Measurements from ENCODE around the gene NUP85.
"Not testable (repeated sequence)": the region's sequence is repeated elsewhere in the genome, so short reads cannot be mapped to it uniquely, and the experiment has no call there.

Gene NUP85

DNA sequence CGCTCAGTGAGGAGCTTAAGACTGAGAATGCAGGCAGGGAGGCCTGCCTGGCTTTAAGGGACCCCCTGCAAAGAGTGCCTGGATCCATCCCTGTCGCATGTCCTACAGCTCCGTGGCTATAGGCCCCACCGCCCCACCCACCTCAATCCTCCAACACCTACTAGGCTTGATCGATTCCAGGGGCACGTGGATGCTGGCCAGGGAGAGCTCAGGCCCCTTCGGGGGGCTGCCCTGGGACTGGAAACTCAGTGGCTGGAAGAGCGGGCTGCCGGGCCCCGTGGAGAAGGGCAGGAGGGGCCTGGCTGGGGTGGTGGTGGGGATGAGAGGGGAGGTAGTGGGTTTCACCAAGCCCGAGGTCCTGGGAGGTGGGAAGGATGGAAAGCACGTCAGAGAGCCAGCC, 33.7 kb downstream of the NUP85 start:
- no peak for DNase-seq (ENCODE audit: low read depth, low spot score)

DNA sequence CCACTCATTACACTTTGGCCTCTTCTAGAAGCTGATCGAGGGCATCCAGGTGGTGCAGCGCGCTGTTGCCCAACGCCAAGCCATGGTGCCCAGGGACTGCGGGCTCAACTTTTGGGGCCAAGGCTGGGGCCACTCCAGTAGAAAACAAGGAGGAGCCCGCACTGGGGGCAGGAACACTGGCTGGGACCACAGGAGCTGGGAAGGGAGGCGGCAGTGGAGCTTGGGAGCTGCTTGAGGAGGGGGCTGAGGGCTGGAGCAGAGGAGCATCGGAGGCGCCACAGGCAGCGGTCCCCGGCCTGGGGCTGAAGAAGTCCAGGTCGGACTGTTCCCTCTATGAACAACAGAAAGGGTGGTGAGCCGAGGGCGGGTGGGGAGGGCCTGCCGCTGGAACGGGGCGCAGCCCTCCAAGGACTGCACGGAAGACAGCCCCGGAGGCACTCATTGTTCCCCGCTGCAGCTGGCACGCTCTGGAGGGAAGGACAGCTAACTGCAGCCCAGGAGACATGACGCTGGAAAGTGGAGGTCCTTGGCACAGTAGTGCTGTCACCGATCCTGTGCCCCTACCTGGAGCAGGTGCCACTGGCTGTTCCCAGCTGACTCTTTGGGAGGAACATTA, 34.4 kb downstream of the NUP85 start:
- H3K4me3 ChIP-seq (ENCODE audit: low read length): no peak overlapping the region
- DNase-seq (ENCODE audit: low read depth, low spot score): no peak

More for the DNA sequence above, 33.7 kb downstream of the NUP85 start:
- H3K4me3 ChIP-seq (ENCODE audit: low read length): no peak overlapping the region

DNA sequence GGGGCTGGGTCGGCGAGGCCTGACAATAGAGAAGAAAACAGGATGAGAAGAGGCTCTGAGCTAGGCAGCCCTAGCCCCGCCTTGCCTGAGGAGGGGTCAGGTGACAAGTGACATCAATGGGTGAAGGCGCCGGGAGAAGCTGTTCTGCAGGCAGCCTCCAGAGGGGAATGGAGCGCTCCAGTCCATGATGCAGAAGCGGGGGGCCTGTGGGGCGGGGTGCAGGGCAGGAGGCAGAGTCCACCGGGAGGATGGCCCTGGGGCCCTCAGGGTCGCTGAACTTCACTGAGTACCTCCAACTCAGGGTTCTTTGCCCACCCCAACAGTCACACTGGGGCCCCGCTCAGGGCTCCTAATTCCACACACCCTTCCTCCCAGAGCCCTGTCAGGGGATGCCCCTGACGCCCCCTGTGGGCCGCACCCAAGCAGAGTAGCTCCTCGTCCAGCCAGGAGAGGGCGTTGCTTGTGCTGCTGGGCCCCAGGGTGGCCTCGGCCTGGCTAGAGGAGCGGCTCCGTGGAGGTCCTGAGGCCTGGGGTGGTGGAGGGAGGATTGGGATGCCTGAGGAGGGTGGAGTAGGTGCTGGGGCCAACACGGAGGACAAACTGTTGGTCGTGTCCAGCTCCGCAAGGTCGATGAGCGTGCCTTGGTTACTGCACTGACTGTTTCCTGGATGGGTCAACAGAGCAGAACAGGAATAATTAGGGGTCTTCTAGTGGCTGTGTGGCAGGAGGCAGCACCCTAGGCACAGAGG, 35.1 kb downstream of the NUP85 start:
- no peak overlapping the region for H3K4me3 ChIP-seq (ENCODE audit: low read length)
- peak; percentile 32 for DNase-seq (ENCODE audit: low read depth, low spot score)

DNA sequence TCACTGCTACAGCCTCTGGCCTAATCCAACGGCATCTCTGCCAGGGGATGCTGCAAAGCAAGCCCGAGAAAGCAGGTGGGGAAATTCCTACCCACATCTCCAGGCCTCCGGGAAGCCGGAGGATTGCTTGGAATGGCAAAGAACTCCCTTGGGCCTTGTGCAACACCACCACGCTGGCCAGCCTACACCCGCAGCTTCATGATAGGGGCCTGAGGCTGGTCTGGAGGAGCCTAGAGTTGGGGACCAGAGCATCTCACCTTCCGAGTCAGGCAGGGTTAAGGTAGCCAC, 35.6 kb downstream of the NUP85 start:
- no peak for DNase-seq (ENCODE audit: low read depth, low spot score)
- H3K4me3 ChIP-seq (ENCODE audit: low read length): no peak overlapping the region

DNA sequence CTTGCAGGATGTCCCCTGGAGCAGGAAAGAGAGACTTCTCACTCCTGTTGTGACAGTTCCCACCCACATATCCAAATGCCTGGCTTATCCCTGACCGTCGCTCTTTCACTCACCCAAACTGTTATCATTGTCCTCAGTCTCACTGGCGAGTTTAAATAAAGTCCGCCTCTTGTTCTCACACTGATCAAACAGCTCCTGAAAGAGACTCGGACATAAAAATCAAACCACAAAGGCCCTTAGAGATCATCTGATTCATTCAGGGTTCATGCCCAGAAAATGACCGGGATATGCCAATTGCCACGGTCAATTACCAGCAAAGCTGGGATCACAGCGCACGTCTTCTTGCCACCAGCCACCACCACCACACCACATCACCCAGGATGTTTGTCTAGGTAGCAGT, 36.0 kb downstream of the NUP85 start:
- no peak for DNase-seq (ENCODE audit: low read depth, low spot score)
- H3K4me3 ChIP-seq (ENCODE audit: low read length): no peak overlapping the region

DNA sequence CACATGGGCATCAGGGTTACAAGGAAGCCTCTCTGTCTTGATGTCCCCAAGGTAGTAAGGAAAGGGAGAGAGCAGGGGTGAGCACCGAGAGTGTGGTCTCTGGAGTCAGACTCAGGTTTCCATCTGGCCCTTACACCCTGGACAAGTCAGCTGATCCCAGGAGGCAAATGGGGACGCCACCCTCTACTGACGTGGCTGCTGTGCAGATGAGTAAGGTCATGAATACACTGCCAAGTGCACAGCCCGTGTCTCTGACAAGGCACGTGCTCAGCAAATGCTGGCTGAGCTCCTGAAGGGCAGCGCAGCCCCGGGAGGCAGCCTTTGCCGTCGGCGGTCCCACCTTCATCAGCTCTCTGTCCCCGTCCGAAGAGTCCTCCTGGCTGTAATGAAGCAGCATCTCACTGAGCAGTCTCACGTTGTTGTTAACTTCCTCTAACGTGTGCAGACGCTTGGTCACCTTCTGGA, 36.5 kb downstream of the NUP85 start:
- no peak for DNase-seq (ENCODE audit: low read depth, low spot score)

DNA sequence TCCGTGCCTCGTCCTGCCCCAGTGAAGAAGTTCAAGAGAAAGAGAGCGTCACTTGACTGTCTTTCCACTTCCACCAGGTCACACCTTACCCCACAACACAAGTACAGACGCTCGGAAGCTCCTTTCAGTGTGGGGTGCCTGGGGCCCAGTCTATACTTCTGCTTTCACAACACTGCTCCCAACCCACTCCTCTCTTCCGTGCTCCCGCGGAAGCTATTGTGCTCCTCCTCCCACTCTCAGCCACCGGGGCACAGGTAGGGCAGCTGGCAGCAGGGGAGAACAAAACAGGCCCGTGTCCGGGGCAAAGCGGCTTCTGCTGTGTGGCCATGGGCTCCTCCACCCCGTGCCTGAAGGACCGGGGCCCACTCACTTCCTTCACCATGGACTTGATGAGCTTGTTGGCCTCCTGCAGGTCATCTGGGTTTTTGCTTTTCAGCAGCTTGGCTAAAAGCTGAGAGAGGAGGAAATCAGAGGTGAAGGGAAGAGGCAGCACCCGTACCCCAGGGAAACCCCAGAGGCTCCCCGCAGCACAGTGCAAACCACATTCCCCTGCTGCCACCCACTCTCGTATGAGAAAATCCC, 37.1 kb downstream of the NUP85 start:
- no peak overlapping the region for H3K4me3 ChIP-seq (ENCODE audit: low read length)
- DNase-seq (ENCODE audit: low read depth, low spot score): no peak

More for the DNA sequence above, 36.5 kb downstream of the NUP85 start:
- H3K4me3 ChIP-seq (ENCODE audit: low read length): no peak overlapping the region

DNA sequence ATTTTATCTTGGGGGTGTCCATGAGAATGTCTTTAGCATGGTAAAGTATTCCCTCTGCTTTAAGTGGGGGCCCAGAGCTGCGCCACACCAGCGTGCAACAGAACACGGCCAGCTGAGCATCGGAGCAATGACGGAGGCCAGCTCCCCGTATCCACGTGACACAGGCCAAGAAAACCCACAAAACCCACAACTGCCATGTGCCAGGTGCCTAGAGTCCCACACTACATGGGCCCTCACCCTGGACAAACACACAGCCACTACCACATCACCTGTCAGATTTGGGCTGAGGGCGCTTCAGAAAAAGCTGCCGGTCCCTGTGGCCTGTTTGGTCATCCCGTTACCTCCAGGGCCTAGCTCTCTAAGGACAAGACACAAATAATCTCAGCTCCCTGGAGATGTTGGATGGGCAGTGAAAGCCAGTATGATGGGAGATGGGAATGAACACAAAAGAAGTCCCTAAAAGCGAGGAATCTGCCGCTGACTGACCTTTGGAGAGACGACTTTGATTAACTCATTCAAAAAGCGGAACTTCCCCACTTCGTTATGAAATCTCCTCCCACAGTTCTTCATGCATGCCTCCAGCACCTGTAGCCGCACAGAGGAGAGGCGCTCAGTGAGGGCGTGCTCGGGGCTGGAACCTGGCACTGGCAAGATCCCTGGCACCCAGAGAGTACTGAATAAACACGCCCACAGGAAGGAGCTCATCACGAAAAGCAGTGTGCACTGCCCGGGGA, 38.8 kb downstream of the NUP85 start:
- H3K4me3 ChIP-seq (ENCODE audit: low read length): no peak overlapping the region
- DNase-seq (ENCODE audit: low read depth, low spot score): no peak

DNA sequence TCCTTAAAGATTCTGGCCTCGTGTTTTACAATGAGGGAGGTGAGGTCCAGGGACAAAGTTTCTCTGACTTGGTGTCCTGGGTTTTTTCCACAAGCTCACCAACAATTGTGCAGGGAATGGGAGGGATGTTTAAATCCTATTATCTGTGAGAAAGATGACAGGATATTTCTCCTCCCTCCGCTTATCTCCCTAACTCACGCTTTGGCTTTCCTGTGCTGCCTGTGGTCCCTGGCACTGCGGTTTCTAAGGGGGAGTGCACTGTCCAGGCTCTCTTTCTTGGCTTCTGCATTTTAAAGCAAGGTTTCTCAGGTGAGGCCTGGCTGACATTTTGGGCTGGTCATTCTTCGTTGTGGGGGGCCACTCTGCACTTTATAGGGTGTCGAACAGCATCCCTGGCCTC, 39.5 kb downstream of the NUP85 start:
- no peak for DNase-seq (ENCODE audit: low read depth, low spot score)
- no peak overlapping the region for H3K4me3 ChIP-seq (ENCODE audit: low read length)

DNA sequence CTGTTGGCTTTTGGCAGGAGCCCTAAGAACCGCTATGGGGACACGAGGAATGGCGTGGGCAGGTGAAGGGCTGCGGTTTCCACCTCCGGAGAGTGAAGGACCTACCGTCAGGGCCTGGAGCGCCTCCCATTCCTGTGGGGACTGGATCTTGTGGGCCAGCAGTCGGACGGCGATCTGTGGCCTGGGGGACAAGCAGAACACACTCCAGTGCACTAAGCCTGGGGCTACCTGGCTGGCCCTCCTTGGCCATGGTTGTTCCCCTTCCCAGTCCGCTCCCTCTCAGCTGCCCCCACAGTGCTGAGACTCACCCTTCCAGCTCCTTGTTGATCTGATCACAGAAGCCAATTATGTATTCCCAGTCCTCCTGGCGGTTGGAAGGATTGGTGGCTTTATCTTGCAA, 40.9 kb downstream of the NUP85 start:
- no peak overlapping the region for H3K4me3 ChIP-seq (ENCODE audit: low read length)
- DNase-seq (ENCODE audit: low read depth, low spot score): no peak

DNA sequence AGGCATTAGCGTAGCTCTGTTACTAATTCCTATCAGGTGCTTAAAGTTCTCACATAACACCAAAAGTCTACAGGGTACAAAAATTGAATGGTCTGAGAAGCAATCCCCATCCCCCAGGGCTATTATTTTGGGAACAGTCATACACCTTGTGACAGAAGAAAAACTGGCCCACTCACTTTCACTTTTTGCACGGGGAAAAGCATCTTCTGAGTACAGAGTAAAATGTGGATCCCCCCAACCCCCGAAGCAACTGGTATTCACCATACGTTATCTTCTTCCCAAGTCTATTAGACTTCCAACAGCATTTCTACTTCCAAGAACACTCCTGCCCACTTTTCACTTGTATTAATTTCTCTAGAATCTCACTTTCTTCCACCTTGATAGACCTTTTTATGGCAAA, 44.1 kb downstream of the NUP85 start:
- no peak overlapping the region for H3K4me3 ChIP-seq (ENCODE audit: low read length)
- no peak for DNase-seq (ENCODE audit: low read depth, low spot score)

DNA sequence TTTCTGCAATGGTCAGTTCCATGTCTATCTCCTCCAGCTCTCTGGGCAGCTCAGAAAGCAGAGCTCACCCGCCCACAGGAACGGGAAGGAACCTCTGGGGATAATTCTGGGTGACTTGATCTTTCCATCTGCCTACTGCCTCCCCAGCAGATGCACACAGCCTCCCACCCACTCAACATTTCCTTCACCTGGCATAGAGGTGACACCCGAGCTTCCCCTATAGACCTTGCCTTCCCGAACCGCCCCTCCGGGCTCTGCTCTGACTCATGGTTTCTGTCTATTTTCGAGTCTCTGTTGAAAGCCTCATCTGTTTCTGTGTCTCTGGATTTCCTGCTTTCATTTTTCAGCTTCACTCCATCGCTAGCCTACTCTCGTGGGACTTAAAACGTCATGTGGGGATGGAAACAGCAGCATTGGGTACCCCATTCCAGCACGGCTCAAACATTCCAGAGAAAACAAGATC, 44.6 kb downstream of the NUP85 start:
- DNase-seq (ENCODE audit: low read depth, low spot score): no peak
- H3K4me3 ChIP-seq (ENCODE audit: low read length): no peak overlapping the region

DNA sequence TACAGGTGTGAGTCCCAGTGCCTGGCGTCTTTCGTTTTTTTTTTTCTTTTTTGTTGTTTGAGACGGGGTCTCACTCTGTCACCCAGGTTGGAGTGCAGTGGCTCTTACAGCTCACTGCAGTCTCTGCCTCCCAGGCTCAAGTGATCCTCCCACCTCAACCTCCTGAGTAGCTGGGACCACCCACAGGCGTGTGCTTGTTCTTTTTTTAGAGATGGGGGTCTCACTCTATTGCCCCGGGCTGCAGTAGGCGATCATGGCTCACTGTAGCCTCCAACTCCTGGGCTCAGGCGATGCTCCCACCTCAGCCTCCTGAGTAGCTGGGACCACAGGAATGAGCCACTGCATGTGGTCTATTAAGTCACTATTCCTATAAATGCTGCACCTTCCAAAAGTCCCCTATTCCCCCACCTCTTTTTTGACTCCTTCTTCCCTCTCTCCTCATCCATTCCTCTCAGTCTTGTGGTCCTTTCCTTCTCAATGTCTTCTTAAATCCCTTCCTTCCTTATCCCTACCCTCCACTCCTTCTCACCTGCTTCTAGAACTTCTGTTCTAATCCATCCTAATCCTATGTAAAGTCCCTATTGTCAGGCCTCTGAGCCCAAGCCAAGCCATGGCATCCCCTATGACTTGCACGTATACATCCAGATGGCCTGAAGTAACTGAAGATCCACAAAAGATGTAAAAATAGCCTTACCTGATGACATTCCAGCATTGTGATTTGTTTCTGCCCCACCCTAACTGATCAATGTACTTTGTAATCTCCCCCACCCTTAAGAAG, 46.7 kb downstream of the NUP85 start:
- H3K4me3 ChIP-seq (ENCODE audit: low read length): no peak overlapping the region
- no peak for DNase-seq (ENCODE audit: low read depth, low spot score)

DNA sequence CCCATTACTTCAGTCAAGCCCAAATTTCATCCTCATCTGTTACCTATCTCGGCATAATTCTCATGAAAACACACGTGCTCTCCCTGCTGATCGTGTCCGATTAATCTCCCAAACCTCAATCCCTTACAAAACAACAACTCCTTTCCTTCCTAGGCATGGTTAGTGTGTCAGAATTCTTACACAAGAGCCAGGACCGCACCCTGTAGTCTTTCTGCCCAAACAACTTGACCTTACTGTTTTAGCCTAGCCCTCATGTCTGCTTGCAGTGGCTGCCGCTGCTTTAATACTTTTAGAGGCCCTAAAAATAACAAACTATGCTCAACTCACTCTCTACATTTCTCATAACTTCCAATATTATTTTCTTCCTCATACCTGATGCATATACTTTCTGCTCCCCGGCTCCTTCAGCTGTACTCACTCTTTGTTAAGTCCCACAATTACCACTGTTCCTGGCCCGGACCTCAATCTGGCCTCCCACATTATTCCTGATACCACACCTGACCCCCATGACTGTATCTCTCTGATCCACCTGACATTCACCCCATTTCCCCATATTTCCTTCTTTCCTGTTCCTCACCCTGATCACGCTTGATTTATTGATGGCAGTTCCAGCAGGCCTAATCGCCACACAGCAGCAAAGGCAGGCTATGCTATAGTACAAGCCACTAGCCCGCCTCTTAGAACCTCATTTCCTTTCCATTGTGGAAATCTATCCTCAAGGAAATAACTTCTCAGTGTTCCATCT, 50.6 kb downstream of the NUP85 start:
- H3K4me3 ChIP-seq (ENCODE audit: low read length); DNase-seq (ENCODE audit: low read depth, low spot score): not testable (repeated sequence)

DNA sequence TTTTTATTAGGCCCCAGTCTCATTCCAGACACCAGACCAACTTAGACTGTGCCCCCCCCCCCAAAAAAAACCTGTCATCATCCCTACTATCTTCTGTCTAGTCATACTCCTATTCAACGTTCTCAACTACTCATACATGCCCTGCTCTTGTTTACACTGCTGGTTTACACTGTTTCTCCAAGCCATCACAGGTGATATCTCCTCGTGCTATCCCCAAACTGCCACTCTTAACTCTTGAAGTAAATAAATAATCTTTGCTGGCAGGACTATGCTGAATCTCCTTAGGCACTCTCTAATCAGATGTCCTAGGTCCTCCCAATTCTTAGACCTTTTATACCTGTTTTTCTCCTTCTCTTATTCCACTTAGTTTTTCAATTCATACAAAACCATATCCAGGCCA, 51.7 kb downstream of the NUP85 start:
- not testable (repeated sequence) for H3K4me3 ChIP-seq (ENCODE audit: low read length); DNase-seq (ENCODE audit: low read depth, low spot score)

DNA sequence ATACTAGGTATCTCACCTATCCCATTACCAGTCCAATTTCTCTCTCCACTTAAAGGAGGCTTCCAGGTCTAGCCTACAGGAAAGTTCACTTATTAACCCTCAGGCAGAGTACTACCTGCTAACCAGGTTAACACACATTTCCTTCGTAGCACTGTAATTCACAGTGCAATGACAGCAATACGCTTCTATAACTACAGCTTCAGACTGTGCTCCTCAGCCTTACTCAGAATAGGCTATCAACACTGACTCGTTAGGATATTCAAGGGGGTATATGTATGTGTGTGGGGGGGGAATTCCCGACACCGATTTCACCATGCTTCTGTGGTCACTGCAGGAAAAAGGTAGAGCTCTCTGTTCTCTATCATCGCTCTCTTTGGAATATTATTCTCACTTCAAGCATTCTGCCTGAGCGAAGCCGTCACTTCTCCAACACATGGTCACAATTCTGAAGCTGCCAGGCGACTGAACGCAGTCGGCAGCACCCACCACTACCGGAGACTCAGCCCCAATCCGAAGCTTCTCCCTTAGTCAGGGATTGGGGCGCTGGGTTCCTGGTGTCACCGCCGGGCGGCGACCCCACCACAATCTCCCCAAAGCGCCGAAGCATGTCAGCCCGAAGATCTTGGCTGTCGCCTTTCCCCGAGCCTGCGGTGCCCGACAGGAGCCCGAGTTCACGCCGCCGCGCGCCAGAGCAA, 55.3 kb downstream of the NUP85 start:
- DNase-seq (ENCODE audit: low read depth, low spot score): no peak
- H3K4me3 ChIP-seq (ENCODE audit: low read length): peak overlapping the region; percentile 99

DNA sequence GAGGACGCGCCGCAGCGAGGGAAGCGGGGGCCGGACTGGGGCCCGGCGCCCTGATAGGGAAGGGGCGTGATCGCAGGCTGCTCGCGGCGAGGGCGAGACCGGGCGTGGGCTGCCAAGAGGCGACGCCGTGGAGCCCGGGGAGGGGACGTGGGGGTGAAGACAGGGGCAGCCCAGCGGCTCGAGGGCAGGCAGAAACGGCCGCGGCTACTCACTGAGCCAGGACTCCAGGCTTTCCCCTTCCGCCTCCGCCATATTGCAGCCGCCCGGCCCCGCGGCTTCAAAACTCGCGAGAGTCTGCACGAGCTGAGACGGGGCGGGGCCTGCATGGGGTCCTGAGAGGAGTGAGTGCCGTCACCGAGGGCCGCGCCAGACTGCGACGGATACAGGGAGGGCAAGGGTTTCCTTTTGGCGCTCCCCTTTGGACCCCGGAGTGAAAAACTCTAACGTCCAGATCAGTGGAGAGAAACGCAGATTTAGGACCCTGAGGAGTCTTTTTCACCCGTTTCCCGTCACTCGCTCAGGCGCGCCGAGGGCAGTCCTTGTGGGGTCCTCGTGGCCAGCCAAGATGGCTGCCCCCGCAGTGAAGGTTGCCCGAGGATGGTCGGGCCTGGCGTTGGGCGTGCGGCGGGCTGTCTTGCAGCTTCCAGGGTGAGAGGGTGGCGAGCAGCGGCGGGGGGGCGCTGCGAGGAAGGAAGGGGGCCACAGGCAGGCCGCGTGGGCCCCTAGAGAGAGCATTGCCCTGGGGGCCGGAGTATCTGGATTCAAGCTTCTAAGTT, 56.0 kb downstream of the NUP85 start, which contains the start of the genes GGA3 and MRPS7:
TSS of gene GGA3 (minus strand) at position 271 of the 776 bp plus-strand sequence. CDS start at position 252, 19 bp downstream.
TSS of gene MRPS7 (plus strand) at position 544 of the 776 bp plus-strand sequence. CDS start at position 566, 22 bp downstream.
- peak within 1 kb of the TSS; percentile 99 for H3K4me3 ChIP-seq (ENCODE audit: low read length)
- DNase-seq (ENCODE audit: low read depth, low spot score): peak; percentile 88
